HEK293 (cell line): Measurements from ENCODE around the gene NDUFV1.

Source experiments
- CTCF ChIA-PET: fragments of 350-600 bp; formaldehyde crosslinking; extraction: SDS; loops from one replicate; lab custom pipeline; 2021; ENCODE audit warnings: antibody characterized with exemption; lab: Yijun Ruan, JAX
- POLR2A ChIA-PET: fragments of 300-600 bp; formaldehyde crosslinking; extraction: SDS; loops from one replicate; lab custom pipeline; 2020; ENCODE audit warnings: antibody characterized with exemption, inconsistent platforms; lab: Yijun Ruan, JAX
- H3K27ac ChIP-seq: fragments of 200-500 bp; sonication (Bioruptor generic); 2 replicates; pipeline ENCODE4 v1.5.1; 2014; ENCODE audit warnings: low read depth, low read length, control low read depth, inconsistent platforms; ENCODE audit errors: extremely low read depth
- H3K36me3 ChIP-seq, 2 experiments: fragments of 200-500 bp in 1 of 2; sonication (Bioruptor generic) in 1 of 2; 1 replicate in 1 of 2; 2 replicates in 1 of 2; pipeline ENCODE4 v1.5.1; 2014 to 2017; ENCODE audit warnings: inconsistent platforms in 2 of 2, low read length in 2 of 2; ENCODE audit not compliant: control insufficient read depth in 2 of 2, insufficient read depth in 1 of 2
- H3K4me1 ChIP-seq: fragments of 200-500 bp; sonication (Bioruptor generic); 2 replicates; pipeline ENCODE4 v1.5.1; 2014; ENCODE audit warnings: mild to moderate bottlenecking, low read length, inconsistent platforms; ENCODE audit not compliant: control insufficient read depth, insufficient read depth
- H3K4me3 ChIP-seq: 2 replicates; pipeline ENCODE4 v1.5.1; 2011; ENCODE audit warnings: low read depth, mild to moderate bottlenecking, control low read depth, low read length, moderate library complexity
- H3K9me3 ChIP-seq: fragments of 200-500 bp; sonication (Bioruptor generic); 2 replicates; pipeline ENCODE4 v1.5.1; 2014; ENCODE audit warnings: low read depth, low read length, inconsistent platforms; ENCODE audit not compliant: control insufficient read depth, insufficient read depth
- ELK4 ChIP-seq: IDR thresholded peaks from 2 replicates; pipeline ENCODE4 v1.6.1; 2011; ENCODE audit warnings: mild to moderate bottlenecking, low read depth, low read length, borderline replicate concordance
- KLF1 ChIP-seq: fragments of 450-650 bp; formaldehyde crosslinking; IDR thresholded peaks from 2 replicates; pipeline ENCODE4 v1.5.1; 2016; ENCODE audit warnings: missing biosample characterization, missing genetic modification characterization
- KLF10 ChIP-seq: fragments of 450-650 bp; IDR thresholded peaks from 2 replicates; pipeline ENCODE4 v1.5.1; 2018; ENCODE audit warnings: missing biosample characterization, mild to moderate bottlenecking, missing genetic modification characterization
- KLF16 ChIP-seq: fragments of 450-650 bp; formaldehyde crosslinking; IDR thresholded peaks from 2 replicates; pipeline ENCODE4 v1.5.1; 2017; ENCODE audit warnings: missing biosample characterization, missing genetic modification characterization
- KLF8 ChIP-seq: fragments of 450-650 bp; formaldehyde crosslinking; IDR thresholded peaks from 2 replicates; pipeline ENCODE4 v1.5.1; 2016; ENCODE audit warnings: missing biosample characterization, missing genetic modification characterization
- OSR2 ChIP-seq: fragments of 450-650 bp; formaldehyde crosslinking; IDR thresholded peaks from 2 replicates; pipeline ENCODE4 v1.5.1; 2016; ENCODE audit warnings: missing biosample characterization, missing genetic modification characterization
- PRDM4 ChIP-seq: fragments of 450-650 bp; formaldehyde crosslinking; IDR thresholded peaks from 2 replicates; pipeline ENCODE4 v1.5.1; 2017; ENCODE audit warnings: missing biosample characterization, missing genetic modification characterization
- SCRT2 ChIP-seq: fragments of 450-650 bp; formaldehyde crosslinking; IDR thresholded peaks from 2 replicates; pipeline ENCODE4 v1.5.1; 2016; ENCODE audit warnings: missing biosample characterization, missing genetic modification characterization
- ZBTB21 ChIP-seq: fragments of 450-650 bp; formaldehyde crosslinking; IDR thresholded peaks from 2 replicates; pipeline ENCODE4 v1.5.1; 2017; ENCODE audit warnings: missing biosample characterization, missing genetic modification characterization
- ZBTB49 ChIP-seq: fragments of 450-650 bp; formaldehyde crosslinking; IDR thresholded peaks from 2 replicates; pipeline ENCODE4 v1.5.1; 2016; ENCODE audit warnings: missing biosample characterization, missing genetic modification characterization, low read depth
- ZBTB8A ChIP-seq: fragments of 450-650 bp; formaldehyde crosslinking; IDR thresholded peaks from 2 replicates; pipeline ENCODE4 v1.5.1; 2016; ENCODE audit warnings: missing biosample characterization, missing genetic modification characterization
- ZIC2 ChIP-seq: fragments of 450-650 bp; formaldehyde crosslinking; IDR thresholded peaks from 2 replicates; pipeline ENCODE4 v1.5.1; 2016; ENCODE audit warnings: missing biosample characterization, missing genetic modification characterization
- ZNF132 ChIP-seq: fragments of 450-650 bp; formaldehyde crosslinking; IDR thresholded peaks from 2 replicates; pipeline ENCODE4 v1.5.1; 2017; ENCODE audit warnings: missing biosample characterization, missing genetic modification characterization, borderline replicate concordance
- ZNF175 ChIP-seq: fragments of 450-650 bp; formaldehyde crosslinking; IDR thresholded peaks from 2 replicates; pipeline ENCODE4 v1.5.1; 2016; ENCODE audit warnings: missing biosample characterization, missing genetic modification characterization
- ZNF266 ChIP-seq: fragments of 450-650 bp; formaldehyde crosslinking; IDR thresholded peaks from 2 replicates; pipeline ENCODE4 v1.5.1; 2016; ENCODE audit warnings: missing biosample characterization, missing genetic modification characterization, low read depth
- ZNF274 ChIP-seq, 2 experiments: fragments of 200-500 bp in 1 of 2; fragments of 450-650 bp in 1 of 2; sonication (Bioruptor generic) in 1 of 2; formaldehyde crosslinking in 1 of 2; IDR thresholded peaks; 2 replicates each; pipeline versions ENCODE4 v1.5.1 to v1.6.1; 2014 to 2016; ENCODE audit warnings: borderline replicate concordance in 1 of 2, inconsistent platforms in 1 of 2, low read length in 1 of 2, missing biosample characterization in 1 of 2, missing genetic modification characterization in 1 of 2
- ZNF280C ChIP-seq: fragments of 450-650 bp; formaldehyde crosslinking; IDR thresholded peaks from 2 replicates; pipeline ENCODE4 v1.5.1; 2016; ENCODE audit warnings: missing biosample characterization, missing genetic modification characterization
- ZNF423 ChIP-seq: fragments of 450-650 bp; formaldehyde crosslinking; IDR thresholded peaks from 2 replicates; pipeline ENCODE4 v1.5.1; 2016; ENCODE audit warnings: missing biosample characterization, missing genetic modification characterization
- ZNF555 ChIP-seq: fragments of 450-650 bp; formaldehyde crosslinking; conservative IDR thresholded peaks from 2 replicates; pipeline ENCODE4 v1.5.1; 2017; ENCODE audit warnings: missing biosample characterization, mild to moderate bottlenecking, missing genetic modification characterization, inconsistent platforms
- ZNF558 ChIP-seq: fragments of 450-650 bp; formaldehyde crosslinking; IDR thresholded peaks from 2 replicates; pipeline ENCODE4 v1.5.1; 2016; ENCODE audit warnings: missing biosample characterization, missing genetic modification characterization
- ZNF561 ChIP-seq: fragments of 450-650 bp; IDR thresholded peaks from 2 replicates; pipeline ENCODE4 v1.5.1; 2018; ENCODE audit warnings: missing biosample characterization, missing genetic modification characterization, borderline replicate concordance
- ZNF580 ChIP-seq: fragments of 450-650 bp; formaldehyde crosslinking; IDR thresholded peaks from 2 replicates; pipeline ENCODE4 v1.5.1; 2016; ENCODE audit warnings: missing biosample characterization, missing genetic modification characterization
- ZNF792 ChIP-seq: fragments of 450-650 bp; formaldehyde crosslinking; IDR thresholded peaks from 2 replicates; pipeline ENCODE4 v1.5.1; 2016; ENCODE audit warnings: missing biosample characterization, missing genetic modification characterization
- ZNF837 ChIP-seq: fragments of 450-650 bp; formaldehyde crosslinking; IDR thresholded peaks from 2 replicates; pipeline ENCODE4 v1.5.1; 2016; ENCODE audit warnings: missing biosample characterization, missing genetic modification characterization
- ZSCAN4 ChIP-seq: fragments of 450-650 bp; formaldehyde crosslinking; IDR thresholded peaks from 2 replicates; pipeline ENCODE4 v1.5.1; 2017; ENCODE audit warnings: missing biosample characterization, missing genetic modification characterization

The NDUFV1 gene

GRCh38 chr11:67592880-67593564, 13.7 kb upstream of the NDUFV1 start:
- Histone ChIP-seq H3K36me3 (peaks cover 0 to 3% of the 10 kb centered on the region in 2 experiments; a peak in 1 of 3 replicates), H3K9me3 (no peaks in the 10 kb centered on the region), H3K4me1 (no peaks in the 10 kb centered on the region), H3K27ac (no peak overlapping the region), H3K4me3 (no peak overlapping the region)
- TF ChIP-seq ZBTB8A (tag by site-specific recombination): no peak
- TF ChIP-seq KLF10: no peak
- no peak for TF ChIP-seq ZNF561 (tag by site-specific recombination)
- no peak for TF ChIP-seq ZNF837 (tag by site-specific recombination)
- TF ChIP-seq ZNF132 (tag by site-specific recombination): no peak
- no peak for TF ChIP-seq SCRT2 (tag by site-specific recombination)
- no peak for TF ChIP-seq ZNF175 (tag by site-specific recombination)
- no peak for TF ChIP-seq ZNF580 (tag by site-specific recombination)
- no peak for TF ChIP-seq KLF8 (tag by site-specific recombination)
- TF ChIP-seq ZBTB21 (tag by site-specific recombination): no peak
- no peak for TF ChIP-seq ZBTB49 (tag by site-specific recombination)
- POLR2A ChIA-PET: interaction anchor here (1.5 kb wide), 1 partner anchor 9 kb away, joined by 4 read pairs; the partner anchor contains the start of gene GSTP1
- CTCF ChIA-PET: interaction anchor here (0.6 to 2.5 kb wide), 7 partner anchors 9 to 249 kb away, joined by 3 to 7 read pairs (median 4); partner anchors contain the start of gene GSTP1

- no peaks in the 10 kb centered on the region for H3K4me1 ChIP-seq
- ChIA-PET POLR2A (no interaction called here), CTCF (interaction anchor here (0.6 kb wide), 2 partner anchors 10 to 249 kb away, joined by 3 to 4 read pairs; partner anchors contain the start of gene GSTP1)
- H3K27ac ChIP-seq: no peak overlapping the region
- no peaks in the 10 kb centered on the region for H3K9me3 ChIP-seq
- no peak overlapping the region for H3K4me3 ChIP-seq
- no peaks in the 10 kb centered on the region for H3K36me3 ChIP-seq
- TF ChIP-seq KLF16 (tag by site-specific recombination) (no peak), ZNF555 (tag by site-specific recombination) (no peak), ZIC2 (tag by site-specific recombination) (no peak), ZNF280C (tag by site-specific recombination) (no peak), KLF1 (tag by site-specific recombination) (no peak), ZNF558 (tag by site-specific recombination) (no peak), ELK4 (no peak), PRDM4 (tag by site-specific recombination) (no peak), ZNF274 (IDR thresholded peaks at IDR 0.05; ENCODE audit: low read length) (no peak), ZNF274 (tag by site-specific recombination; IDR thresholded peaks at IDR 0.05; ENCODE audit: borderline replicate concordance) (no peak), ZNF175 (tag by site-specific recombination) (no peak), ZSCAN4 (tag by site-specific recombination) (no peak), ZNF792 (no peak), OSR2 (tag by site-specific recombination) (no peak), ZNF266 (tag by site-specific recombination) (no peak), ZNF423 (no peak)
Observed at GRCh38 chr11:67593565-67593905, 13.2 kb upstream of the NDUFV1 start.
